ENCODE measurements around the gene STAT4.

STAT4 gene

DNA sequence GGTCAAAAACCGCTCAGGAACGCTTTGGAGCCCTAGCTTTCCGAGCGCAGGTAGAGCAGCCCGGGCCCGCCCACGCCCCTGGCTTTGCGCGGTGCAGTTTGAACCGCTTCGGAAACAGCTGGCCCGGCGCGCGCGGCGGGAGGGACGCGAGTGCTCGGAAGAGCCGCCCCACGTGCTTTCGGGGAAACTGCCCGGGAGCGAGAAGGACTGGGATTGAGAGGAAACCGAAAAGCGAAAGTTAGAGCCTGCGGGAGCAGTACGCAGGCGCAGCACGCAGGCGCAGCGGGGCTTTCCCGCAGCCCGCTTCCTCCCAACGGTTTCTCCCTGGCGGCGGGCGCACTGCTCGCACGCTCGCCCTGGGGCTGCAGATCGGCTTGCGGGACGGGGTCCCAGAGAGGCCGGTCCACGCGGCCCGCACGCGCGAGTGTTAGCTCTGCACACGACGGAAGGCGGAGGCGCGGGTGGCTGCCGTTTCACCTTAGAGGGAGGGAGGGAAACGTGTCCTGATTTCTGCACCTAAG lies 130.5 kb downstream of the STAT4 start (continued):
- TF ChIP-seq, protein P1, sequence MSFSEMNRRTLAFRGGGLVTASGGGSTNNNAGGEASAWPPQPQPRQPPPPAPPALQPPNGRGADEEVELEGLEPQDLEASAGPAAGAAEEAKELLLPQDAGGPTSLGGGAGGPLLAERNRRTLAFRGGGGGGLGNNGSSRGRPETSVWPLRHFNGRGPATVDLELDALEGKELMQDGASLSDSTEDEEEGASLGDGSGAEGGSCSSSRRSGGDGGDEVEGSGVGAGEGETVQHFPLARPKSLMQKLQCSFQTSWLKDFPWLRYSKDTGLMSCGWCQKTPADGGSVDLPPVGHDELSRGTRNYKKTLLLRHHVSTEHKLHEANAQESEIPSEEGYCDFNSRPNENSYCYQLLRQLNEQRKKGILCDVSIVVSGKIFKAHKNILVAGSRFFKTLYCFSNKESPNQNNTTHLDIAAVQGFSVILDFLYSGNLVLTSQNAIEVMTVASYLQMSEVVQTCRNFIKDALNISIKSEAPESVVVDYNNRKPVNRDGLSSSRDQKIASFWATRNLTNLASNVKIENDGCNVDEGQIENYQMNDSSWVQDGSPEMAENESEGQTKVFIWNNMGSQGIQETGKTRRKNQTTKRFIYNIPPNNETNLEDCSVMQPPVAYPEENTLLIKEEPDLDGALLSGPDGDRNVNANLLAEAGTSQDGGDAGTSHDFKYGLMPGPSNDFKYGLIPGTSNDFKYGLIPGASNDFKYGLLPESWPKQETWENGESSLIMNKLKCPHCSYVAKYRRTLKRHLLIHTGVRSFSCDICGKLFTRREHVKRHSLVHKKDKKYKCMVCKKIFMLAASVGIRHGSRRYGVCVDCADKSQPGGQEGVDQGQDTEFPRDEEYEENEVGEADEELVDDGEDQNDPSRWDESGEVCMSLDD (tag by site-specific recombination; IDR thresholded peaks at IDR 0.05) = no peak; the same call in 1 of the 2 replicates
- TF ChIP-seq, protein P2, sequence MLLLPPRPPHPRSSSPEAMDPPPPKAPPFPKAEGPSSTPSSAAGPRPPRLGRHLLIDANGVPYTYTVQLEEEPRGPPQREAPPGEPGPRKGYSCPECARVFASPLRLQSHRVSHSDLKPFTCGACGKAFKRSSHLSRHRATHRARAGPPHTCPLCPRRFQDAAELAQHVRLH (tag by site-specific recombination; IDR thresholded peaks at IDR 0.05) = peak; percentile 92
- TF ChIP-seq MZF1 (tag by site-specific recombination; IDR thresholded peaks at IDR 0.05; ENCODE audit: borderline replicate concordance) = no peak; the same call in 1 of the 2 replicates
- TF ChIP-seq OSR2 (tag by site-specific recombination; IDR thresholded peaks at IDR 0.05) = peak; percentile 57
- TF ChIP-seq, protein P3, sequence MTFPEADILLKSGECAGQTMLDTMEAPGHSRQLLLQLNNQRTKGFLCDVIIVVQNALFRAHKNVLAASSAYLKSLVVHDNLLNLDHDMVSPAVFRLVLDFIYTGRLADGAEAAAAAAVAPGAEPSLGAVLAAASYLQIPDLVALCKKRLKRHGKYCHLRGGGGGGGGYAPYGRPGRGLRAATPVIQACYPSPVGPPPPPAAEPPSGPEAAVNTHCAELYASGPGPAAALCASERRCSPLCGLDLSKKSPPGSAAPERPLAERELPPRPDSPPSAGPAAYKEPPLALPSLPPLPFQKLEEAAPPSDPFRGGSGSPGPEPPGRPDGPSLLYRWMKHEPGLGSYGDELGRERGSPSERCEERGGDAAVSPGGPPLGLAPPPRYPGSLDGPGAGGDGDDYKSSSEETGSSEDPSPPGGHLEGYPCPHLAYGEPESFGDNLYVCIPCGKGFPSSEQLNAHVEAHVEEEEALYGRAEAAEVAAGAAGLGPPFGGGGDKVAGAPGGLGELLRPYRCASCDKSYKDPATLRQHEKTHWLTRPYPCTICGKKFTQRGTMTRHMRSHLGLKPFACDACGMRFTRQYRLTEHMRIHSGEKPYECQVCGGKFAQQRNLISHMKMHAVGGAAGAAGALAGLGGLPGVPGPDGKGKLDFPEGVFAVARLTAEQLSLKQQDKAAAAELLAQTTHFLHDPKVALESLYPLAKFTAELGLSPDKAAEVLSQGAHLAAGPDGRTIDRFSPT (tag by site-specific recombination; IDR thresholded peaks at IDR 0.05) = no peak
- peak; percentile 85 for TF ChIP-seq KLF7 (tag by site-specific recombination; IDR thresholded peaks at IDR 0.05; ENCODE audit: borderline replicate concordance)
- TF ChIP-seq, protein P4, sequence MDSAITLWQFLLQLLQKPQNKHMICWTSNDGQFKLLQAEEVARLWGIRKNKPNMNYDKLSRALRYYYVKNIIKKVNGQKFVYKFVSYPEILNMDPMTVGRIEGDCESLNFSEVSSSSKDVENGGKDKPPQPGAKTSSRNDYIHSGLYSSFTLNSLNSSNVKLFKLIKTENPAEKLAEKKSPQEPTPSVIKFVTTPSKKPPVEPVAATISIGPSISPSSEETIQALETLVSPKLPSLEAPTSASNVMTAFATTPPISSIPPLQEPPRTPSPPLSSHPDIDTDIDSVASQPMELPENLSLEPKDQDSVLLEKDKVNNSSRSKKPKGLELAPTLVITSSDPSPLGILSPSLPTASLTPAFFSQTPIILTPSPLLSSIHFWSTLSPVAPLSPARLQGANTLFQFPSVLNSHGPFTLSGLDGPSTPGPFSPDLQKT (IDR thresholded peaks at IDR 0.05; ENCODE audit: borderline replicate concordance, low read depth, low read length) = no peak
- TF ChIP-seq ZNF292 (tag by site-specific recombination; IDR thresholded peaks at IDR 0.05; ENCODE audit: borderline replicate concordance, low read depth) = no peak
- TF ChIP-seq ZNF768 (tag by site-specific recombination; IDR thresholded peaks at IDR 0.05) = no peak
- TF ChIP-seq ZNF416 (tag by site-specific recombination; IDR thresholded peaks at IDR 0.05) = no peak
- peak; percentile 50; the same call in 1 of the 2 replicates for TF ChIP-seq TRIM28 (IDR thresholded peaks at IDR 0.05; ENCODE audit: borderline replicate concordance, low read length)
- no peak for TF ChIP-seq ZNF140 (tag by site-specific recombination; IDR thresholded peaks at IDR 0.05)
- TF ChIP-seq HOXA7 (CRISPR knock-in tag; IDR thresholded peaks at IDR 0.05; ENCODE audit: borderline replicate concordance) = no peak
- peak; percentile 67; the same call in 1 of the 2 replicates for TF ChIP-seq ZNF391 (tag by site-specific recombination; IDR thresholded peaks at IDR 0.05; ENCODE audit: borderline replicate concordance, low read depth)
- 0 out of 2 replicates have a peak, but pooled peaks have one; percentile 56 for TF ChIP-seq ZNF184 (tag by site-specific recombination; IDR thresholded peaks at IDR 0.05)
- TF ChIP-seq ZSCAN23 (tag by site-specific recombination; IDR thresholded peaks at IDR 0.05) = peak; percentile 45; the same call in 1 of the 2 replicates
- no peak for TF ChIP-seq ZNF707 (tag by site-specific recombination; IDR thresholded peaks at IDR 0.05)
- no peak for TF ChIP-seq ZNF555 (tag by site-specific recombination; conservative IDR thresholded peaks at IDR 0.05)
- TF ChIP-seq ZNF529 (tag by site-specific recombination; IDR thresholded peaks at IDR 0.05; ENCODE audit: insufficient replicate concordance) = no peak
- no peak for TF ChIP-seq ZFP3 (tag by site-specific recombination; IDR thresholded peaks at IDR 0.05; ENCODE audit: low read depth)
- TF ChIP-seq ZNF394 (tag by site-specific recombination; IDR thresholded peaks at IDR 0.05; ENCODE audit: borderline replicate concordance) = peak; percentile 87; the same call in 1 of the 2 replicates
- TF ChIP-seq HOXD13 (CRISPR knock-in tag; IDR thresholded peaks at IDR 0.05; ENCODE audit: borderline replicate concordance) = no peak
- TF ChIP-seq ZBTB48 (tag by site-specific recombination; IDR thresholded peaks at IDR 0.05) = no peak
- no peak for TF ChIP-seq ZNF558 (tag by site-specific recombination; IDR thresholded peaks at IDR 0.05)
- TF ChIP-seq ZNF24 (tag by site-specific recombination; IDR thresholded peaks at IDR 0.05) = peak; percentile 86
- TF ChIP-seq ZNF530 (tag by site-specific recombination; IDR thresholded peaks at IDR 0.05; ENCODE audit: low read depth) = no peak
- no peak for TF ChIP-seq ZNF211 (tag by site-specific recombination; IDR thresholded peaks at IDR 0.05; ENCODE audit: low read depth)
- TF ChIP-seq ZNF514 (tag by site-specific recombination; IDR thresholded peaks at IDR 0.05) = no peak
- TF ChIP-seq HOXC10 (CRISPR knock-in tag; IDR thresholded peaks at IDR 0.05) = peak; percentile 93; the same call in 1 of the 2 replicates
- peak; percentile 70; the same call in 1 of the 2 replicates for TF ChIP-seq GLIS2 (tag by site-specific recombination; IDR thresholded peaks at IDR 0.05)
- TF ChIP-seq, protein P5, sequence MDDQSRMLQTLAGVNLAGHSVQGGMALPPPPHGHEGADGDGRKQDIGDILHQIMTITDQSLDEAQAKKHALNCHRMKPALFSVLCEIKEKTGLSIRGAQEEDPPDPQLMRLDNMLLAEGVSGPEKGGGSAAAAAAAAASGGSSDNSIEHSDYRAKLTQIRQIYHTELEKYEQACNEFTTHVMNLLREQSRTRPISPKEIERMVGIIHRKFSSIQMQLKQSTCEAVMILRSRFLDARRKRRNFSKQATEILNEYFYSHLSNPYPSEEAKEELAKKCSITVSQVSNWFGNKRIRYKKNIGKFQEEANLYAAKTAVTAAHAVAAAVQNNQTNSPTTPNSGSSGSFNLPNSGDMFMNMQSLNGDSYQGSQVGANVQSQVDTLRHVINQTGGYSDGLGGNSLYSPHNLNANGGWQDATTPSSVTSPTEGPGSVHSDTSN (CRISPR knock-in tag; IDR thresholded peaks at IDR 0.05) = peak; percentile 75; the same call in 1 of the 2 replicates
- TF ChIP-seq ZNF223 (tag by site-specific recombination; IDR thresholded peaks at IDR 0.05) = no peak
- no peak for TF ChIP-seq MEIS1 (CRISPR knock-in tag; IDR thresholded peaks at IDR 0.05; ENCODE audit: borderline replicate concordance)
- no peak for TF ChIP-seq ZNF510 (tag by site-specific recombination; IDR thresholded peaks at IDR 0.05; ENCODE audit: insufficient replicate concordance)
- no peak for TF ChIP-seq ZNF239 (tag by site-specific recombination; IDR thresholded peaks at IDR 0.05)

Measured in HEK293 (cell line).